Nephron progenitor cell (in vitro differentiated cells): ENCODE measurements around the gene CEP164.
A peak's percentile ranks its signal among the peaks of the same experiment; 100 is the strongest.
"Not testable (repeated sequence)": the region's sequence is repeated elsewhere in the genome, so short reads cannot be mapped to it uniquely, and the experiment has no call there.

Experiments
- DNase-seq: peaks from one replicate; pipeline ENCODE4 v3.0.0; 2021
- H3K27ac Mint-ChIP-seq: 2 replicates; pipeline ENCODE4 v1.8.0; 2021; ENCODE audit warnings: mild to moderate bottlenecking, moderate library complexity, mixed read lengths
- H3K27me3 Mint-ChIP-seq: 2 replicates; pipeline ENCODE4 v1.8.0; 2021; ENCODE audit warnings: mild to moderate bottlenecking, low read depth, mixed read lengths; ENCODE audit not compliant: poor library complexity
- H3K36me3 Mint-ChIP-seq: 2 replicates; pipeline ENCODE4 v1.8.0; 2021; ENCODE audit warnings: low read depth, mixed read lengths
- H3K4me1 Mint-ChIP-seq: 2 replicates; pipeline ENCODE4 v1.8.0; 2021; ENCODE audit warnings: mixed read lengths
- H3K4me3 Mint-ChIP-seq: 2 replicates; pipeline ENCODE4 v1.8.0; 2021; ENCODE audit warnings: mild to moderate bottlenecking, moderate library complexity, mixed read lengths
- H3K9me3 Mint-ChIP-seq: 2 replicates; pipeline ENCODE4 v1.8.0; 2021; ENCODE audit warnings: mild to moderate bottlenecking, moderate library complexity, mixed read lengths
- TF ChIP-seq, protein P1 (sequence below): fragments of 200-600 bp; sonication (generic); IDR thresholded peaks from 2 replicates; pipeline ENCODE4 v1.5.0; 2021; ENCODE audit warnings: antibody characterized with exemption

CEP164 gene

DNA sequence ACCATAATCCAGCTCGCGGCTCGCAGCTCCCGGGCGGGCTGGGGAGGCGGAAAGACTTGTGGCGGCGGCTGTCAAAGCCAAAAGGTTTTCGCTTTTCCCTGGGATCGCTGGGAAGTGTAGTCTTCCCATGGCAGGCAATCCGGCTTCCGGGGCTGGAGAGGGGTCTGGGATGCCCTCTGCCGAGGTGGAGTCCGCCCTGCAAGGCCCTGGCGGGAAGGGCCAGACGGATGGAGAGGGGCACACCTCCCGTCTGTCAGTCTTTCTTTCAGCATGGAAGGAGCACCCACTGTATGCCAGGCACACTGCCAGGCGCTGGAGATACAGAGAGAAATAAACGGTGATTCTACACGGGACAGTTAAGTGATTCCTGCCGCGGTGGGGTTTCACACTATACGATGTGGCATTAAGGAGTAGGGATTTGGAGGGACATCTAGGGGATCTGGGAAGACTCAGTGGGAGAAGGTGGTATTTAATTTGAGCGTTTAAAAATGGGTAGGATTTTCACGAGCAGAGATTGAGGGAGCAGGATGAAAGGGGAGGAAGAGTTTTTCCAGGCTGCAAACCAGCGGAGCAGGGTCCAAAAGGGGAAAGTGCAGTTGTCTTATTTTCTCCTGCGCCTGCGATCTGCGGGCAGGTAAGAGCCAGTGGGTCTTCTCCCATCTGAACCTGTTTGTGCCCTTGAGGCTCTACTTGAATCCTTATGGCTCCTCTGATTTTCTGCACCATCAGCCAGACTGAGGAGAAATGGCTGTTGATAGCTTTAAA, 11.3 kb upstream of the CEP164 start, which contains the start of gene BACE1:
Gene BACE1, minus strand, starts transcription at position 60 of the 765 bp plus-strand sequence. CDS start 461 bp downstream, outside the sequence.
- peaks cover 9% of the 10 kb centered on the region for H3K27me3 Mint-ChIP-seq
- no peaks in the 10 kb centered on the region for H3K36me3 Mint-ChIP-seq
- H3K4me1 Mint-ChIP-seq = peaks cover 29% of the 10 kb centered on the region
- H3K9me3 Mint-ChIP-seq = no peaks in the 10 kb centered on the region
- H3K4me3 Mint-ChIP-seq = peak within 1 kb of the TSS; percentile 89
- TF ChIP-seq, protein P1, sequence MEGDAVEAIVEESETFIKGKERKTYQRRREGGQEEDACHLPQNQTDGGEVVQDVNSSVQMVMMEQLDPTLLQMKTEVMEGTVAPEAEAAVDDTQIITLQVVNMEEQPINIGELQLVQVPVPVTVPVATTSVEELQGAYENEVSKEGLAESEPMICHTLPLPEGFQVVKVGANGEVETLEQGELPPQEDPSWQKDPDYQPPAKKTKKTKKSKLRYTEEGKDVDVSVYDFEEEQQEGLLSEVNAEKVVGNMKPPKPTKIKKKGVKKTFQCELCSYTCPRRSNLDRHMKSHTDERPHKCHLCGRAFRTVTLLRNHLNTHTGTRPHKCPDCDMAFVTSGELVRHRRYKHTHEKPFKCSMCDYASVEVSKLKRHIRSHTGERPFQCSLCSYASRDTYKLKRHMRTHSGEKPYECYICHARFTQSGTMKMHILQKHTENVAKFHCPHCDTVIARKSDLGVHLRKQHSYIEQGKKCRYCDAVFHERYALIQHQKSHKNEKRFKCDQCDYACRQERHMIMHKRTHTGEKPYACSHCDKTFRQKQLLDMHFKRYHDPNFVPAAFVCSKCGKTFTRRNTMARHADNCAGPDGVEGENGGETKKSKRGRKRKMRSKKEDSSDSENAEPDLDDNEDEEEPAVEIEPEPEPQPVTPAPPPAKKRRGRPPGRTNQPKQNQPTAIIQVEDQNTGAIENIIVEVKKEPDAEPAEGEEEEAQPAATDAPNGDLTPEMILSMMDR = no peak
- H3K27ac Mint-ChIP-seq = no peak within 1 kb of the TSS
- no peak for DNase-seq

DNA sequence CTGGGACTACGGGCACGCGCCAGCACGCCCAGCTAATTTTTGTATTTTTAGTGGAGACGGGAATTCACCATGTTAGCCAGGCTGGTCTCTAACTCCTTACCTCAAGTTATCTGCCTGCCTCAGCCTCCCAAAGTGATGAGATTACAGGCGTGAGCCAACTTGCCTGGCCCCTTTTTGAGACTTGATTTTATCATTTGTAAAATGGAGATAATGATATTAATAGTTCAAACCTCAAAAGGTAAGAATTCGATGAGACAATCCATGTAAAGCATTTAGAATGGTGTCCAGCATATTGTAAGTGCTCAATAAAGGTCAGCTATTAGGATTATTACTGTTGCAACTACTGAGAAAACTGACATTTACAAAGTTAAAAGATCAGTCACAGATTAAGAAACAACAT, 8.9 kb upstream of the CEP164 start:
- Mint-ChIP-seq H3K27ac (no peak overlapping the region), H3K4me1 (peaks cover 22% of the 10 kb centered on the region), H3K27me3 (peaks cover 18% of the 10 kb centered on the region), H3K36me3 (peaks cover 5% of the 10 kb centered on the region), H3K9me3 (peaks cover 4% of the 10 kb centered on the region), H3K4me3 (no peak overlapping the region)
- no peak for DNase-seq
- TF ChIP-seq, protein P1 = no peak

DNA sequence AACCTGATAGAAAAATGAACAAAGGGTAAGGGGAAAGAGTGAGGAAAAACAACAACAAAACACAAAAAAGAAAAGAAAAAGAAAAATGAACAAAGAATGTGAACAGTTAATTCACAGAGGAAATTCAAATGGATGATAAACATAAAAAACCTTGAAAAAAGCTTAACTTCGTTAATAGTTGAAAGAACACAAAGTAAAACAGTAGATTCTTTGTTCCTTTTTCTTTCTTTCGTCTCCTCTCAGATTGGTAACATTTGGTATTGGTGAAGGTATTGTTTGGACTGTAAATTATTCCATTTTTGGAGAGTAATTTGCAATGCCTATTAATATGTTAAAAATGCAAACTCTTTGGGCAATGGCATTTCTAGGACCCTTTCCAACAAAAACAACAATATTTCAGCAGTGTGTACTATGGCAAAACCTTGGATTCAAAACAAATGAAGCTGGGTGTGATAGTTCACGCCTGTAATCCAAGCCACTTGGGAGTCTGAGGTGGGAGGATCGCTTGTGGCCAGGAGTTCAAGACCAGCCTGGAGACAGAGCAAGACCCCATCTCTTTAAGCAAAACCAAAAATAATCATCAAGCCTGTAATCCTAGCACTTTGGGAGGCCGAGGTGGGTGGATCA, 8.3 kb upstream of the CEP164 start:
- H3K27me3 Mint-ChIP-seq = peaks cover 18% of the 10 kb centered on the region
- no peak overlapping the region for H3K4me3 Mint-ChIP-seq
- no peak overlapping the region for H3K27ac Mint-ChIP-seq
- peaks cover 4% of the 10 kb centered on the region for H3K9me3 Mint-ChIP-seq
- DNase-seq = no peak
- TF ChIP-seq, protein P1 = no peak
- peaks cover 16% of the 10 kb centered on the region for H3K4me1 Mint-ChIP-seq
- peaks cover 5% of the 10 kb centered on the region for H3K36me3 Mint-ChIP-seq

DNA sequence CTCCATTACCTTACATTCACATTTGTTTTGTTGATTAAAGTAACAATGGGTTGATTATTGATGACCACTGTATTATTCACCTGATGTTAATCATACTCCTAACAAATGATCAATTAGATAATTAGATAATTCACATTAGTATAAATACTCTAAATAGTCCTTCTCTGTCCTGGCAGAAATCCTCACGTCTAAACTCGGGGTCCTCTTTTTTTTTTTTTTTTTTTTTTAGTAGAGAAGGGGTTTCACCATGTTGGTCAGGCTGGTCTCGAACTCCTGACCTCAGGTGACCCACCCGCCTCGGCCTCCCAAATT, 443 bp upstream of the CEP164 start:
- not testable (repeated sequence) for H3K27ac Mint-ChIP-seq, H3K4me1 Mint-ChIP-seq, H3K9me3 Mint-ChIP-seq, H3K27me3 Mint-ChIP-seq, DNase-seq, H3K36me3 Mint-ChIP-seq
- H3K4me3 Mint-ChIP-seq = peak overlapping the region; percentile 74

DNA sequence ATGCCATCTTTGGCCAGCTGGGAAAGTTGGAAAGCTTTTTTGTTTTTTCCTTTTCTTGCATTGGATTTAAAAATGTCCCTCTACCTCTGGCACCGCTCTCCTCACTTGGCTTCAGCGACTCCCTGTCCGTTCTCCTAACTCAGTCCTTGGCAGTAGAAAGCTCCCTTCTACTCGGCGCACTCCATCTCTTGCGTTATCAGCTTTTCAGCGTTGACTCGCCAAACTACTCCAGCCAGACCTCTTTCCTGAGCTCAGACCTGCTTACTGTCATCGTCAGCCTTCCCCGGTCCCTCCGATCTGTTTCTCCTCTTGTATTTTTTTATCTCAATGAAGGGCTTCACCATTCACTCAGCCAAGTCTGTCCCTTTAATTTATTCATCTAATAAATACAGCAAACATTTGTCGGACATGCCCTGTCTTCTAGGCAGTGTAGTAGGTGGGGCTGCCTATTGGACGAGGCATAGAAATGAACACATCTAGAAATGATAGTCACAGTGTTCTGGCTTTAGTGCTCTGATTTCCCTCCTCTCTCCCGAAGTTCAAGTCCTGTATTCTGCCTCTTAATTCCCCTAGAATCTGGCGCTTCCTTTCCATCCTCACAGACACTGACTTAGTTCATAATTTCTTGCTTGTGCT, 839 bp downstream of the CEP164 start:
- Mint-ChIP-seq H3K27ac (no peak overlapping the region), H3K27me3 (no peaks in the 10 kb centered on the region), H3K36me3 (no peaks in the 10 kb centered on the region), H3K9me3 (no peaks in the 10 kb centered on the region), H3K4me3 (no peak overlapping the region), H3K4me1 (peaks cover 6% of the 10 kb centered on the region)
- TF ChIP-seq, protein P1 = no peak
- DNase-seq = peak; percentile 8

DNA sequence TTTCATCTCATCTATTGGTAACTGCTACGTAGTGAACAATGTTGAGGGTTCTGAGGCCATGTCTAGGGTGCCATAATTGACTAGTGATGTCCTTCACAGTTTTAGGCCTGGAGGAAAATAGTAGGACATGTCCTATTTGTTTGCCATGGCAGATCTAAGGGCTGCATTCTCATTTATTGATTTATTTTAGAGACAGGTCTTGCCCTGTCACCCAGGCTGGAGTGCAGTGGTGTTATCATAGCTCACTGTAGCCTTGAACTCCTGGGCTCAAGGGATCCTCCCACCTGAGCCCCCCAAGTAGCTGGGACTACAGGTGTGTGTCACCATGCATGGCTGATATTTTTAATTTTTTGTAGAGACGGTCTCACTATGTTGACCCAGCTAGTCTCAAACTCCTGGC, 5.2 kb downstream of the CEP164 start:
- TF ChIP-seq, protein P1 = no peak
- Mint-ChIP-seq H3K4me3 (no peak overlapping the region), H3K4me1 (peaks cover 10% of the 10 kb centered on the region), H3K36me3 (peaks cover 19% of the 10 kb centered on the region), H3K27ac (no peak overlapping the region), H3K9me3 (no peaks in the 10 kb centered on the region), H3K27me3 (no peaks in the 10 kb centered on the region)
- no peak for DNase-seq
